SK-N-SH treated with all-trans-retinoic acid at 6 μM for 48 hours (cell line): ENCODE data around the gene TNN.

Experiments used
- ATAC-seq: fragments of 200-7000 bp; cut with Tn5 transposase; 3 replicates; pipeline ENCODE4 v1.9.1; 2020; ENCODE audit warnings: mild to moderate bottlenecking, moderate library complexity
- ARNTL ChIP-seq: fragments of 450-650 bp; formaldehyde crosslinking; IDR thresholded peaks from 2 replicates; pipeline ENCODE4 v1.5.0; 2020; ENCODE audit warnings: low read depth, mild to moderate bottlenecking, moderate library complexity, borderline replicate concordance
- BACH2 ChIP-seq: fragments of 250-450 bp; sonication (Bioruptor Pico); IDR thresholded peaks from 2 replicates; pipeline ENCODE4 v1.9.0; 2021; ENCODE audit warnings: mild to moderate bottlenecking, borderline replicate concordance
- CREB5 ChIP-seq: fragments of 250-450 bp; sonication (Bioruptor Pico); IDR thresholded peaks from 2 replicates; pipeline ENCODE4 v1.5.1; 2020; ENCODE audit warnings: low read depth, mild to moderate bottlenecking, moderate library complexity
- CSDC2 ChIP-seq: fragments of 250-450 bp; sonication (Bioruptor Pico); IDR thresholded peaks from 2 replicates; pipeline ENCODE4 v1.5.0; 2020; ENCODE audit warnings: mild to moderate bottlenecking, moderate library complexity
- CSRNP3 ChIP-seq: fragments of 250-450 bp; sonication (Bioruptor Pico); IDR thresholded peaks from 2 replicates; pipeline ENCODE4 v1.5.1; 2021; ENCODE audit warnings: mild to moderate bottlenecking, moderate library complexity
- ESRRG ChIP-seq: fragments of 250-450 bp; sonication (Bioruptor Pico); IDR thresholded peaks from 2 replicates; pipeline ENCODE4 v1.6.1; 2021; ENCODE audit warnings: mild to moderate bottlenecking
- GLIS3 ChIP-seq: fragments of 250-450 bp; sonication (Bioruptor Pico); IDR thresholded peaks from 2 replicates; pipeline ENCODE4 v1.5.0; 2020; ENCODE audit warnings: mild to moderate bottlenecking, moderate library complexity
- ISL1 ChIP-seq: fragments of 250-450 bp; sonication (Bioruptor Pico); IDR thresholded peaks from 2 replicates; pipeline ENCODE4 v2.1.2; 2022; ENCODE audit warnings: mild to moderate bottlenecking, moderate library complexity
- OSR1 ChIP-seq: fragments of 250-450 bp; sonication (Bioruptor Pico); IDR thresholded peaks from 2 replicates; pipeline ENCODE4 v1.8.0; 2022; ENCODE audit warnings: moderate library complexity, mild to moderate bottlenecking, inconsistent platforms
- PATZ1 ChIP-seq: fragments of 250-450 bp; sonication (Bioruptor Pico); IDR thresholded peaks from 2 replicates; pipeline ENCODE4 v1.8.0; 2020; ENCODE audit warnings: mild to moderate bottlenecking, moderate library complexity, borderline replicate concordance
- PPARA ChIP-seq: fragments of 250-450 bp; sonication (Bioruptor Pico); IDR thresholded peaks from 2 replicates; pipeline ENCODE4 v1.5.0; 2020; ENCODE audit warnings: mild to moderate bottlenecking, borderline replicate concordance
- TCF4 ChIP-seq: fragments of 250-450 bp; sonication (Bioruptor Pico); IDR thresholded peaks from 2 replicates; pipeline ENCODE4 v1.8.0; 2021; ENCODE audit warnings: mild to moderate bottlenecking, moderate library complexity, borderline replicate concordance
- TOX ChIP-seq: fragments of 250-450 bp; sonication (Bioruptor Pico); IDR thresholded peaks from 2 replicates; pipeline ENCODE4 v1.8.0; 2021; ENCODE audit warnings: mild to moderate bottlenecking, moderate library complexity, borderline replicate concordance
- TSHZ2 ChIP-seq: fragments of 250-450 bp; sonication (Bioruptor Pico); IDR thresholded peaks from 2 replicates; pipeline ENCODE4 v1.5.0; 2020; ENCODE audit warnings: mild to moderate bottlenecking, moderate library complexity
- ZC3H10 ChIP-seq: fragments of 250-450 bp; sonication (Bioruptor Pico); IDR thresholded peaks from 2 replicates; pipeline ENCODE4 v1.5.1; 2021; ENCODE audit warnings: mild to moderate bottlenecking, moderate library complexity
- ZFP3 ChIP-seq: fragments of 250-450 bp; sonication (Bioruptor Pico); IDR thresholded peaks from 2 replicates; pipeline ENCODE4 v1.5.0; 2020; ENCODE audit warnings: mild to moderate bottlenecking, moderate library complexity
- ZFP30 ChIP-seq: fragments of 450-650 bp; formaldehyde crosslinking; IDR thresholded peaks from 2 replicates; pipeline ENCODE4 v1.5.0; 2022; ENCODE audit warnings: mild to moderate bottlenecking, moderate library complexity
- ZNF565 ChIP-seq: fragments of 450-650 bp; formaldehyde crosslinking; conservative IDR thresholded peaks from 2 replicates; pipeline ENCODE4 v1.5.0; 2020; ENCODE audit warnings: low read depth, mild to moderate bottlenecking, moderate library complexity
- ZNF70 ChIP-seq: fragments of 450-650 bp; formaldehyde crosslinking; IDR thresholded peaks from 2 replicates; pipeline ENCODE4 v1.5.0; 2020; ENCODE audit warnings: mild to moderate bottlenecking, moderate library complexity
- ZNF8 ChIP-seq: fragments of 450-650 bp; formaldehyde crosslinking; IDR thresholded peaks from 2 replicates; pipeline ENCODE4 v1.5.0; 2020; ENCODE audit warnings: mild to moderate bottlenecking, moderate library complexity

Gene TNN

GRCh38 chr1:175185903-175186302, 118.3 kb downstream of the TNN start:
- no peak for ATAC-seq
- no peak for TF ChIP-seq CREB5 (CRISPR knock-in tag)
- no peak for TF ChIP-seq ISL1 (CRISPR knock-in tag)
- TF ChIP-seq PATZ1 (CRISPR knock-in tag) = no peak
- TF ChIP-seq TOX (CRISPR knock-in tag) = no peak
- no peak for TF ChIP-seq ESRRG (CRISPR knock-in tag)
- TF ChIP-seq CSDC2 (CRISPR knock-in tag) = no peak
- TF ChIP-seq ZNF70 (CRISPR knock-in tag) = no peak
- TF ChIP-seq CSRNP3 (CRISPR knock-in tag) = no peak
- TF ChIP-seq PPARA = no peak
- TF ChIP-seq TCF4 (CRISPR knock-in tag) = no peak
- no peak for TF ChIP-seq OSR1
- TF ChIP-seq TSHZ2 = no peak
- TF ChIP-seq GLIS3 (CRISPR knock-in tag) = no peak

GRCh38 chr1:175186433-175187160, 119.0 kb downstream of the TNN start:
- no peak for TF ChIP-seq ZC3H10 (CRISPR knock-in tag)
- no peak for ATAC-seq

- no peak for ATAC-seq
These were observed 121.3 kb downstream of the TNN start for GRCh38 chr1:175188936-175189335.

More at GRCh38 chr1:175188936-175189335, 121.3 kb downstream of the TNN start:
- no peak for TF ChIP-seq ZNF8 (CRISPR knock-in tag)
- TF ChIP-seq GLIS3 (CRISPR knock-in tag) = no peak
- TF ChIP-seq CSRNP3 (CRISPR knock-in tag) = no peak
- TF ChIP-seq ARNTL (CRISPR knock-in tag) = no peak
- TF ChIP-seq ZNF70 (CRISPR knock-in tag) = no peak
- TF ChIP-seq CREB5 (CRISPR knock-in tag) = no peak
- no peak for TF ChIP-seq ZNF565
- TF ChIP-seq ISL1 (CRISPR knock-in tag) = no peak
- no peak for TF ChIP-seq ZFP3
- no peak for TF ChIP-seq CSDC2 (CRISPR knock-in tag)
- TF ChIP-seq PPARA = no peak
- no peak for TF ChIP-seq OSR1
- TF ChIP-seq ZFP30 (CRISPR knock-in tag) = no peak
- no peak for TF ChIP-seq BACH2 (CRISPR knock-in tag)
- TF ChIP-seq ESRRG (CRISPR knock-in tag) = no peak
- TF ChIP-seq ZC3H10 (CRISPR knock-in tag) = no peak
- no peak for TF ChIP-seq TOX (CRISPR knock-in tag)
- TF ChIP-seq TSHZ2 = no peak
- TF ChIP-seq TCF4 (CRISPR knock-in tag) = no peak
